ENCODE measurements around the gene POLDIP2.

DNA sequence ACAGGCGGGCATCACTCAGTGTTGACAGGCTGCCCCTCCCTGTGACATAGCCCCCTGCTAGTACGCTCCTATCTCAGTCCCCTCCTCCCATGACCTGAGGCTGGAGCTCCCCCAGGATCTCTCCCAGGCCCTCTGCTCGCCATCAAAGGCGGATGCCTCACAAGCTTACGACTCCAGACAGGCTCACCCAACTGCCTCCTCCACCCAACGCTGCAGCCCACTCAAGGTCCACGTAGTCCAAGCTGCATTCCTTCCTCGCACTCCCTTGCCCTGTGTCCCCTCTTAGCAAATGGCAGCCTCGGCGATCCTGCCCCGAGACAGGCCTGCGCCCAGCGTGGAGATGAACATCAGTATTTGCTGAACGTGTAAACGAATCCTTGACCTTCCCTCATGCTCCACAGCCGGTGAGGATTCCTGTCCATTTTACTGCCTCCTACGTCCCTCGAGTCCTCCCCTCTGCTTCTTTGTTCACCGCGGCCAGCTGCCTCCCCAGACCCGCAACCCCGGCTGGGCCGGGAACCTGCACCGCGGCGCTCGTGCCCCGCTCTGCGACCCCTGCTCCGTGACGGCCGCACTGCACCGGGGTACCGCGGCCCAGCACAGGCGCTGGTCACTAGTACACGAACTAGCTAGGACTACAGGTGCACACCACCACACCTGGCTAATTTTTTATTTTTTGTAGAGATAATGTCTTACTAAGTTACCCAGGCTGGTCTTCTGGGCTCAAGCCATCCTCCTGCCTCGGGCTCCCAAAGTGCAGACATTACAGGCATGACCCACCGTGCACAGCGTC is 39.2 kb downstream of the POLDIP2 start:
- TF ChIP-seq, protein P1, sequence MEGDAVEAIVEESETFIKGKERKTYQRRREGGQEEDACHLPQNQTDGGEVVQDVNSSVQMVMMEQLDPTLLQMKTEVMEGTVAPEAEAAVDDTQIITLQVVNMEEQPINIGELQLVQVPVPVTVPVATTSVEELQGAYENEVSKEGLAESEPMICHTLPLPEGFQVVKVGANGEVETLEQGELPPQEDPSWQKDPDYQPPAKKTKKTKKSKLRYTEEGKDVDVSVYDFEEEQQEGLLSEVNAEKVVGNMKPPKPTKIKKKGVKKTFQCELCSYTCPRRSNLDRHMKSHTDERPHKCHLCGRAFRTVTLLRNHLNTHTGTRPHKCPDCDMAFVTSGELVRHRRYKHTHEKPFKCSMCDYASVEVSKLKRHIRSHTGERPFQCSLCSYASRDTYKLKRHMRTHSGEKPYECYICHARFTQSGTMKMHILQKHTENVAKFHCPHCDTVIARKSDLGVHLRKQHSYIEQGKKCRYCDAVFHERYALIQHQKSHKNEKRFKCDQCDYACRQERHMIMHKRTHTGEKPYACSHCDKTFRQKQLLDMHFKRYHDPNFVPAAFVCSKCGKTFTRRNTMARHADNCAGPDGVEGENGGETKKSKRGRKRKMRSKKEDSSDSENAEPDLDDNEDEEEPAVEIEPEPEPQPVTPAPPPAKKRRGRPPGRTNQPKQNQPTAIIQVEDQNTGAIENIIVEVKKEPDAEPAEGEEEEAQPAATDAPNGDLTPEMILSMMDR (IDR thresholded peaks at IDR 0.05): no peak
- no peak for TF ChIP-seq ZFX (IDR thresholded peaks at IDR 0.05; ENCODE audit: borderline replicate concordance)

Measured in 22Rv1 (cell line).